ENCODE data around the gene ATG12.

DNA sequence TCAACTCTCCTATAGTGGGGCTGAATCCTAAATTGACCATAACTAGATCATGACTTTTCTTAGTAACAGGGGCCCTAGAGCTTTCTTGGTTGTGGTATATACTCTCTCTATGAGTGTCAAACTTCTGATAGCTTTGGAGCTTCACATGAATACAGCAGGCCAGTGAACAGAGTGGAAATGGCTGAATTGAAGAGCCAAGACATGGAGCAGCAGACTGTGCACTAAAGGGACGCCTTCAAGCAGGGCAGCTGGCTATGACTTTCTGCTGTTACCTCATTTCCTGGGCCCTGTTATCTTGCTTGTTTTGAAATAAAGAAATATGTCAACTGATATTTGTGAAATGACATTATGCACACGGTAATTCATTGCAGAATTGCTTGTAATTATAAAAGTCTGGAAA, 41.3 kb downstream of the ATG12 start:
- no peak for TF ChIP-seq POLR2A (IDR thresholded peaks at IDR 0.05)
- TF ChIP-seq POLR2AphosphoS5 (IDR thresholded peaks at IDR 0.05), result no peak

Measured in spleen (tissue), 3 donors.